Pancreas (tissue), 10 donors: ENCODE data around the gene CALD1. TPM values are rescaled to one million over a fixed set of nuclear protein-coding genes. Genes with fewer than 3 reads are reported as not detected.

ENCODE experiments used
- ATAC-seq, 4 donors: fragments of 200-7000 bp; cut with Tn5 transposase; one replicate each; pipeline versions ENCODE4 v1.8.0 to v1.9.1; 2020; ENCODE audit warnings: mild to moderate bottlenecking in 4 of 4, moderate library complexity in 4 of 4
- DNase-seq, 6 donors: peaks; one replicate each; pipeline ENCODE4 v3.0.0-alpha.2; 2020
- FAIRE-seq: peaks from 2 replicates; lab custom pipeline; 2012; peaks lifted over from hg19 to GRCh38; lab: Jason Lieb, UNC
- H3K27ac ChIP-seq, 4 donors: fragments of 200-600 bp; sonication (generic); 1 replicate in 3 of 4; 2 replicates in 1 of 4; pipeline versions ENCODE4 v1.5.0 to v1.8.0; 2020
- H3K27me3 ChIP-seq, 4 donors: fragments of 200-600 bp; one replicate each; pipeline ENCODE4 v1.8.0; 2021
- H3K36me3 ChIP-seq, 3 donors: fragments of 200-600 bp; sonication (generic) in 1 of 3; one replicate each; pipeline versions ENCODE4 v1.5.0 to v1.8.0; 2020 to 2021
- H3K4me1 ChIP-seq, 3 donors: fragments of 200-600 bp; one replicate each; pipeline ENCODE4 v1.8.0; 2021
- H3K4me3 ChIP-seq, 4 donors: fragments of 200-600 bp; sonication (generic) in 2 of 4; one replicate each; pipeline versions ENCODE4 v1.5.0 to v1.8.0; 2020 to 2021
- H3K9me3 ChIP-seq, 4 donors: fragments of 200-600 bp; one replicate each; pipeline ENCODE4 v1.8.0; 2021
- WGBS, 2 donors: extraction: QIAGEN DNeasy Blood & Tissue Kit; methylation state at CpG; one replicate each; pipeline ENCODE4 v1.1.7; 2013; 5-methylcytosine and 5-hydroxymethylcytosine counted together
- intact Hi-C, 3 donors: fragments of 100-400 bp; cut with DNase I; formaldehyde crosslinking; loops; one replicate each; pipeline versions ENCODE4 v1.11.1 to v1.14.2; 2022
- polyA plus RNA-seq, 2 donors: library from polyadenylated mRNA; stranded (reverse); fragments of 200-250 nt; gene quantifications; one replicate each; pipeline ENCODE4 v1.2.3, GENCODE V29; 2013
- total RNA-seq, 6 donors: library from RNA; stranded (reverse); fragmentation: NEBNext Ultra II Directional in 4 of 6; extraction: Animal tissue kit (Norgen Biotek cat#: 25700) in 4 of 6; gene quantifications; one replicate each; pipeline versions ENCODE4 v1.2.1 to v1.2.4, GENCODE V29; 2021 to 2023
- TF ChIP-seq, protein P1 (sequence below), 4 donors: fragments of 200-600 bp; sonication (generic) in 3 of 4; IDR thresholded peaks; one replicate each; pipeline versions ENCODE4 v1.5.0 to v1.8.0; 2021; ENCODE audit warnings: antibody characterized with exemption in 4 of 4
- donor health status: healthy with polysubstance abuse.
- donor health status: DM: no; HTN: no; CAD: no; lungs with moderate emphysema.
- donor health status: DM: no; HTN: no; CAD: no.
- donor health status: control.
- donor health status: control.
- donor health status: Bipolar disorder and iron deficiency.
- donor health status: DM: yes; HTN: yes; CAD: no.
- donor health status: DM: no; HTN: no; CAD: no.
- donor health status: DM: no; HTN: no; CAD: no.
- donor health status: DM: yes; HTN: yes; CAD: no.

Gene CALD1
- total and polyA plus RNA-seq, 8 donors: 17.0 to 85.8 (median 33.2) TPM

DNA sequence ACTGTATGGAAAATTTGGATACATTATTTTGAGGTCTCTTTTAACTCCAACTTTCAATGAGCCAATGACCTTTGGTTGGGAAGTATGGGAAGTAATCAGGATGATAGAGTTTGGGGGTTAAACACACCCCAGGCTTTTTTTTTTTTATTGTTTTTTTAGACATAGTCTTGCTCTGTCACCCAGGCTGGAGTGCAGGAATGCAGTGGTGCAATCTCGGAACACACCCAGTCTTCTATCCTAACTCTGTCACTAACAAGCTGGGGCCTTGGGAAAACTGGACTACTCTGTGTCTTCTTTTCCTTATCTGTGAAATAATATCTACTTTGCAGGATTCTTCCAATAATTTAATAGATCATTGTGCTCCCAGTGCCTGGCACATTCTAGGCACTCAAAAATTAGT lies 169.3 kb downstream of the CALD1 start:
- intact Hi-C loops: loop anchor here in 1 of 3 donors (10.0 kb wide), 1 partner anchor 254 kb away; no protein-coding TSS in a partner anchor

DNA sequence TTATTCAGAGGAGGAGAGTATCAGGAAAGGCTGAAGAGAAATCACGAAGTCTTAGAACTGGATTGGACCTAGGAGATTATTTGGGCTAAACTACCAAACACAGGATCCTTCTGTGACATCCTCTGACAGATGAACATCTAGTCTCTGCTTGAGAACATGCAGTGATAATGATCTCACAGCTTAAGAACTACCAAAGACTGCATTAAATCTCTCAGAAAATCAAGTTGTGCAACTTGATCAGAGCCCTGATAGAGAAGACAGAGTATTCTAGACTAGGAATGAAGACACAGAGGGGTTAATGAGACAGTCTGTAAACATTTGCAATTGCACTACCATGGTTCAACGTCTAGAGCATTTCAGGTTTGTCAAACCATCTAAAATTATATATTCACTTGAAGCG lies 169.7 kb downstream of the CALD1 start:
- Histone ChIP-seq H3K9me3 (no peaks in the 10 kb centered on the region), H3K27ac (no peak overlapping the region), H3K4me3 (no peak overlapping the region), H3K27me3 (no peaks in the 10 kb centered on the region), H3K36me3 (no peaks in the 10 kb centered on the region), H3K4me1 (no peaks in the 10 kb centered on the region)
- intact Hi-C loops: loop anchor here in 1 of 3 donors (10.0 kb wide), 1 partner anchor 254 kb away; no protein-coding TSS in a partner anchor
- WGBS, 2 donors: 65 to 66% methylated on average over 3 of the region's 3 CpGs
- FAIRE-seq: no peak
- no peak for DNase-seq
- ATAC-seq: no peak
- TF ChIP-seq, protein P1, sequence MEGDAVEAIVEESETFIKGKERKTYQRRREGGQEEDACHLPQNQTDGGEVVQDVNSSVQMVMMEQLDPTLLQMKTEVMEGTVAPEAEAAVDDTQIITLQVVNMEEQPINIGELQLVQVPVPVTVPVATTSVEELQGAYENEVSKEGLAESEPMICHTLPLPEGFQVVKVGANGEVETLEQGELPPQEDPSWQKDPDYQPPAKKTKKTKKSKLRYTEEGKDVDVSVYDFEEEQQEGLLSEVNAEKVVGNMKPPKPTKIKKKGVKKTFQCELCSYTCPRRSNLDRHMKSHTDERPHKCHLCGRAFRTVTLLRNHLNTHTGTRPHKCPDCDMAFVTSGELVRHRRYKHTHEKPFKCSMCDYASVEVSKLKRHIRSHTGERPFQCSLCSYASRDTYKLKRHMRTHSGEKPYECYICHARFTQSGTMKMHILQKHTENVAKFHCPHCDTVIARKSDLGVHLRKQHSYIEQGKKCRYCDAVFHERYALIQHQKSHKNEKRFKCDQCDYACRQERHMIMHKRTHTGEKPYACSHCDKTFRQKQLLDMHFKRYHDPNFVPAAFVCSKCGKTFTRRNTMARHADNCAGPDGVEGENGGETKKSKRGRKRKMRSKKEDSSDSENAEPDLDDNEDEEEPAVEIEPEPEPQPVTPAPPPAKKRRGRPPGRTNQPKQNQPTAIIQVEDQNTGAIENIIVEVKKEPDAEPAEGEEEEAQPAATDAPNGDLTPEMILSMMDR (IDR thresholded peaks at IDR 0.05): no peak

More for the DNA sequence above, 169.3 kb downstream of the CALD1 start:
- DNase-seq (no peak), FAIRE-seq (no peak), ATAC-seq (no peak)
- Histone ChIP-seq H3K4me3 (no peak overlapping the region), H3K27ac (no peak overlapping the region), H3K27me3 (no peaks in the 10 kb centered on the region), H3K36me3 (no peaks in the 10 kb centered on the region), H3K9me3 (no peaks in the 10 kb centered on the region), H3K4me1 (no peaks in the 10 kb centered on the region)
- TF ChIP-seq, protein P1 (IDR thresholded peaks at IDR 0.05): no peak
- 61 to 70% methylated on average over 1 of the region's 1 CpG for WGBS, 2 donors

DNA sequence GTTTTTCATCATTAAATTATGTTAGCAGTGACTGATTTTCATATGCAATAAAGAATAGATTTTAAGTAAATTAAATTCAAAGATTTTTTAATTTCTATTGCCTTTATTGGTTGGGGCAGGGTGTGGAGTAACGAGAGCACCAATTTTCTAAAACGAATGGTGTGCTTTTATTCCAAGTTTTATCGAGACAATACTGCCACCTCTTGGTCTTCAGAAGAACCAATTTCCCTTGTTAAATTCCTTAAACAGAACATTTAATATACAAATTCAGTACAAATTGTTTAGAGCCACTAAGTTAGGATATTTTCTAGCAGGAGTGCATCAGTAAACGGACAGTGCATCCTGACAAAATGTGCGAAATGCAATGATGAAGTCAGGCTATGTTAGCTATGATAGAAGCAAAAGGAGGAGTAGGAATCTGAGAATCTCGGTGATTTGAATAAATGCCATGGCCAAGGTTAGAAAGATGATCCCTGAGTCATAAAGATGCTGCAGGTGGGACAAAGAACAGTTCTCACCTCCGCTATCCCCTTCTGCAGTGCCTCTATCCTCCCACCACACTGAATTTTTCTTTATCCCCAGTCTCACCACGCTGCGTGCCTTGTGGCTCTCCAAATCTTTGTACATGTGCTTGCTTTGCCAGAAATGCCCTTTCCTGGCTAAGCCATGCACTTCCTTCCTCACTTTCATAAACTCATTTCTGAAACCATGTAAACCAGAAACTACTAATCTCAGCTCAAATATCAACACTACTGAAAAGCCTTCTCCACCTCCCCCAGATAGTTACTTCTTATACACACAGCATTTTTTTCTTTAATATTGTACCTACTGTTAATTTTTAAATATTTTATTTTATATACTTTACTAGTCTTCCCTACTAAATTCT lies 175.0 kb downstream of the CALD1 start:
- ATAC-seq: peak; percentile 40 to 77 (median 70)
- no peak overlapping the region for H3K4me3 ChIP-seq
- no peak overlapping the region for H3K27ac ChIP-seq
- intact Hi-C loops: no loop called here
- FAIRE-seq: peak; percentile 54
- no peaks in the 10 kb centered on the region for H3K4me1 ChIP-seq
- H3K36me3 ChIP-seq: peaks cover 0 to 2% (median 0%) of the 10 kb centered on the region in 3 donors
- no peaks in the 10 kb centered on the region for H3K27me3 ChIP-seq
- H3K9me3 ChIP-seq: no peaks in the 10 kb centered on the region
- WGBS, 2 donors: 38 to 43% methylated on average over 9 of the region's 9 CpGs
- TF ChIP-seq, protein P1 (IDR thresholded peaks at IDR 0.05): peak; percentile 22 to 43 (median 32)
- DNase-seq: no peak

DNA sequence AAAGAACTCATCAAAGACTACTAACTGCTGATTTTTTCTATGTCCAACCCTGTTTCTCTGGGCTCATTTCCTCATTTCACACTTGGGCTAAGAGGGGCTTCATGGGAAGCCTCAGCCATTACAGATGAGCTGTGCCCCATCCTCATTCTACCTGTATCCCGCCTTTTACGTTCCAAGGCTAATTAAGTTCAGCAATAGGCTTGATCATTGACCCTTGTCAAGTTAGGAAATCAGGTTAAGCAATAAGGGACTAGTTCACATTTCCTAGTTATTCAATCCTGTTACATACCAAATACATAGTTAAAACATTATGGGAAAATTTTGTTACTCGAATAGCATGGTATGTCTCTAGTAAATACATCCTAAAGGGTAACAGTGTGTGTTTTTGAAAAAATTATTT lies 177.6 kb downstream of the CALD1 start:
- 80 to 89% methylated on average over 3 of the region's 3 CpGs for WGBS, 2 donors
- no peaks in the 10 kb centered on the region for H3K9me3 ChIP-seq
- H3K27ac ChIP-seq: no peak overlapping the region
- no peaks in the 10 kb centered on the region for H3K27me3 ChIP-seq
- H3K4me3 ChIP-seq: no peak overlapping the region
- no peaks in the 10 kb centered on the region for H3K4me1 ChIP-seq
- DNase-seq: no peak
- FAIRE-seq: no peak
- intact Hi-C loops: no loop called here
- no peak for ATAC-seq
- peaks cover 0 to 3% (median 0%) of the 10 kb centered on the region in 3 donors for H3K36me3 ChIP-seq
- TF ChIP-seq, protein P1 (IDR thresholded peaks at IDR 0.05): no peak

DNA sequence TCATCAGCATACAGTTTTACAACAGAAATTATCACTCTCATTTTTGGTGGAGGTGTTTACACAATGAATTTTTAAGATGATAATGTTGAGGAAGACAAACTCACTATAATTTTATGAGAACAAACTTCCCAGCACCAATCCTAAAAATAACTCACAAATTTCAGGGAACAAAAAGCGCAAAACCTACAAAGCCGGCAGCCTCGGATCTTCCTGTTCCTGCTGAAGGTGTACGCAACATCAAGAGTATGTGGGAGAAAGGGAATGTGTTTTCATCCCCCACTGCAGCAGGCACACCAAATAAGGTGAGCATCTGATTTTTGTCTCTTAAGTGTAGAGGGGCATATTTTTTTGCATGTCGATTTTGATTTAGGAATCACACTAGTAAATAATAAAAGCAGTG lies 180.4 kb downstream of the CALD1 start:
- Histone ChIP-seq H3K36me3 (peaks cover 0 to 3% (median 0%) of the 10 kb centered on the region in 3 donors), H3K9me3 (no peaks in the 10 kb centered on the region), H3K27ac (no peak overlapping the region), H3K27me3 (no peaks in the 10 kb centered on the region), H3K4me1 (no peaks in the 10 kb centered on the region), H3K4me3 (no peak overlapping the region)
- 90 to 96% methylated on average over 5 of the region's 5 CpGs for WGBS, 2 donors
- intact Hi-C loops: no loop called here
- TF ChIP-seq, protein P1 (IDR thresholded peaks at IDR 0.05): no peak
- FAIRE-seq (no peak), ATAC-seq (no peak), DNase-seq (no peak)
